Measurements from ENCODE around the gene PCNX3.

The PCNX3 gene

GRCh38 chr11:65615229-65615949 is at the start of gene PCNX3:
PCNX3 (plus strand) TSS chr11:65615776; CDS start chr11:65616312, 536 bp downstream.
- DNase-seq = peak; percentile 100

GRCh38 chr11:65569164-65569972 is 46.2 kb upstream of the PCNX3 start:
- no peak for DNase-seq

GRCh38 chr11:65569973-65570918 is 45.3 kb upstream of the PCNX3 start, which contains the start of gene ZNRD2:
ZNRD2 (plus strand) TSS chr11:65570477; CDS start chr11:65570492, 15 bp downstream.
- DNase-seq = peak; percentile 99

- no peak for DNase-seq
Observed at GRCh38 chr11:65571420-65571819, 44.2 kb upstream of the PCNX3 start.

- DNase-seq = no peak
Observed at GRCh38 chr11:65571940-65572339, 43.6 kb upstream of the PCNX3 start.

GRCh38 chr11:65572356-65573051 is 43.1 kb upstream of the PCNX3 start, which contains the start of gene FAM89B:
FAM89B (plus strand) TSS chr11:65572538; CDS start chr11:65572670, 132 bp downstream.
- DNase-seq = peak; percentile 91

- peak; percentile 45 for DNase-seq
Observed at GRCh38 chr11:65573391-65574079, 42.0 kb upstream of the PCNX3 start.

- DNase-seq = peak; percentile 97
Observed at GRCh38 chr11:65574109-65574810, 41.3 kb upstream of the PCNX3 start.

- DNase-seq = no peak
Observed at GRCh38 chr11:65574811-65575567, 40.6 kb upstream of the PCNX3 start.

GRCh38 chr11:65575568-65576231 is 39.9 kb upstream of the PCNX3 start, which contains the start of gene EHBP1L1:
EHBP1L1 (plus strand) TSS chr11:65576053; CDS start chr11:65576303, 250 bp downstream.
- DNase-seq = peak; percentile 90

GRCh38 chr11:65576232-65576866 is 39.2 kb upstream of the PCNX3 start:
- DNase-seq = peak; percentile 27

- DNase-seq = peak; percentile 50
Observed at GRCh38 chr11:65576867-65577755, 38.5 kb upstream of the PCNX3 start.

- DNase-seq = no peak
Observed at GRCh38 chr11:65577756-65578109, 37.8 kb upstream of the PCNX3 start.

- no peak for DNase-seq
Observed at GRCh38 chr11:65578134-65578533, 37.4 kb upstream of the PCNX3 start.

- no peak for DNase-seq
Observed at GRCh38 chr11:65578667-65579066, 36.9 kb upstream of the PCNX3 start.

- no peak for DNase-seq
Observed at GRCh38 chr11:65579291-65579690, 36.3 kb upstream of the PCNX3 start.

GRCh38 chr11:65580031-65580692 is 35.4 kb upstream of the PCNX3 start:
- DNase-seq = no peak
